Measurements from ENCODE around the gene LRP5.

- TF ChIP-seq POLR2AphosphoS5 (IDR thresholded peaks at IDR 0.05; ENCODE audit: low read depth, low read length) (no peak), TAF1 (IDR thresholded peaks at IDR 0.05; ENCODE audit: borderline replicate concordance, insufficient read depth, low read length) (no peak), SIN3A (IDR thresholded peaks at IDR 0.05; ENCODE audit: borderline replicate concordance, insufficient read depth, low read length) (no peak), FOXP2 (optimal IDR thresholded peaks at IDR 0.05; ENCODE audit: borderline replicate concordance, extremely low read depth, extremely low read length, insufficient read depth) (no peak)
- TF ChIP-seq, protein P1, sequence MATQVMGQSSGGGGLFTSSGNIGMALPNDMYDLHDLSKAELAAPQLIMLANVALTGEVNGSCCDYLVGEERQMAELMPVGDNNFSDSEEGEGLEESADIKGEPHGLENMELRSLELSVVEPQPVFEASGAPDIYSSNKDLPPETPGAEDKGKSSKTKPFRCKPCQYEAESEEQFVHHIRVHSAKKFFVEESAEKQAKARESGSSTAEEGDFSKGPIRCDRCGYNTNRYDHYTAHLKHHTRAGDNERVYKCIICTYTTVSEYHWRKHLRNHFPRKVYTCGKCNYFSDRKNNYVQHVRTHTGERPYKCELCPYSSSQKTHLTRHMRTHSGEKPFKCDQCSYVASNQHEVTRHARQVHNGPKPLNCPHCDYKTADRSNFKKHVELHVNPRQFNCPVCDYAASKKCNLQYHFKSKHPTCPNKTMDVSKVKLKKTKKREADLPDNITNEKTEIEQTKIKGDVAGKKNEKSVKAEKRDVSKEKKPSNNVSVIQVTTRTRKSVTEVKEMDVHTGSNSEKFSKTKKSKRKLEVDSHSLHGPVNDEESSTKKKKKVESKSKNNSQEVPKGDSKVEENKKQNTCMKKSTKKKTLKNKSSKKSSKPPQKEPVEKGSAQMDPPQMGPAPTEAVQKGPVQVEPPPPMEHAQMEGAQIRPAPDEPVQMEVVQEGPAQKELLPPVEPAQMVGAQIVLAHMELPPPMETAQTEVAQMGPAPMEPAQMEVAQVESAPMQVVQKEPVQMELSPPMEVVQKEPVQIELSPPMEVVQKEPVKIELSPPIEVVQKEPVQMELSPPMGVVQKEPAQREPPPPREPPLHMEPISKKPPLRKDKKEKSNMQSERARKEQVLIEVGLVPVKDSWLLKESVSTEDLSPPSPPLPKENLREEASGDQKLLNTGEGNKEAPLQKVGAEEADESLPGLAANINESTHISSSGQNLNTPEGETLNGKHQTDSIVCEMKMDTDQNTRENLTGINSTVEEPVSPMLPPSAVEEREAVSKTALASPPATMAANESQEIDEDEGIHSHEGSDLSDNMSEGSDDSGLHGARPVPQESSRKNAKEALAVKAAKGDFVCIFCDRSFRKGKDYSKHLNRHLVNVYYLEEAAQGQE (IDR thresholded peaks at IDR 0.05; ENCODE audit: insufficient read depth in 1 of 2, low read depth in 2 of 2, low read length in 2 of 2): no peak
Observed at GRCh38 chr11:68347345-68347744, 35.0 kb downstream of the LRP5 start.
